ENCODE measurements around the gene COL5A2.

The COL5A2 gene

DNA sequence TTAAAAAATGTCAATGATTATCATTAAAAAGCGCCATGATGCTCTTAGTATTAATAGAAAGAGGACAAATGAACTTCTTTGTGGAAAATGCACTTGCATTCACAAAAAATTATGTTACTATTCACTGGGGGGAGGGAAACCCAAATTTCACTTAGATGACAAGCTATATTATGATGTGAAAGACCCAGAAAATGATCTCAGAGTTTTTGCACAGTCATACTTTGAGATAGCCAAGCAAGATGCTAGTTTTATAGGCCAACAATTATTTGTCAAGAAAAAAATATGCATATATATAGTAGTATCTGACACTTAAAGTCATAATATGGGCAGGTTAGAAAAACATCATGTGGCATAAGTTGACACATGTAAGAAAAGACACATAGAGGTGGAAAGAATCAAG is 31.6 kb downstream of the COL5A2 start:
- no peak overlapping the region for H3K4me3 ChIP-seq (ENCODE audit: low read depth, low read length)

DNA sequence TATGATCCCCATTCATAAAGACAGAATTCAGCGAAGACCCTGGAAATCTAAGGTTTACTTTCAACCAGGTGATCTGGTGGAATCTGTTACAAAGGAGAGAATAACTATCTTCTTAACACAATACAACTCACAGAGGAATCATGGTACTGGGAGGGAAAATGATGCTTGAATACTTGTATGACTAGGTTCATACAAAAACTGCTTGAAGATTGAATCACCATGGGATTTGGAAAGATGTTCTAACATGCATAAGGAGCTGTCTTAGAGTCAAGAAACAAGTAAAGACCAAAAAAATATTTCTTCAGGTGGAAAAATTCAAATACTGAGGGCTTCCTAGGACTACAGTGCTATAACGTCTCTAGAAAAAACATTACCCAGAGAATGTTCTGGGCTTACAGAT is 32.2 kb downstream of the COL5A2 start:
- H3K4me3 ChIP-seq (ENCODE audit: low read depth, low read length) = no peak overlapping the region

DNA sequence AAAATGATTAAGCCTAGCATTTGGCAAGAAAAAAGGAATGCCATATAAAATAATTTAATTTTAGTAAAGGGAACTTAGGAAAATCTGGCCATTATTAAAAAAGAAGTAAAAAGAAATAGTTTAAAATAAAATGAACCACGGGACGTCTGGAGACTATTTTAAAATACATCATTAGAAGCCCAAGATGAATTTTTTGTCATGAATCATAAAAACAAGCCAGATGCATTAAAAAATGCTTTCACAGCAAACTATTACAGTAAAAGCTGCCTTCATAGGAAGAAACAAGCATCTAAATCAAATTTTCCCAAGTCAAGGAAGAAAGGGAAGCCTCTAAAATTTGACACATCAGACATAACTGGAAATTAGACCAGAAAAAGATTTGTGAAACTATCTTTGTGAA is 33.0 kb downstream of the COL5A2 start:
- no peak overlapping the region for H3K4me3 ChIP-seq (ENCODE audit: low read depth, low read length)

DNA sequence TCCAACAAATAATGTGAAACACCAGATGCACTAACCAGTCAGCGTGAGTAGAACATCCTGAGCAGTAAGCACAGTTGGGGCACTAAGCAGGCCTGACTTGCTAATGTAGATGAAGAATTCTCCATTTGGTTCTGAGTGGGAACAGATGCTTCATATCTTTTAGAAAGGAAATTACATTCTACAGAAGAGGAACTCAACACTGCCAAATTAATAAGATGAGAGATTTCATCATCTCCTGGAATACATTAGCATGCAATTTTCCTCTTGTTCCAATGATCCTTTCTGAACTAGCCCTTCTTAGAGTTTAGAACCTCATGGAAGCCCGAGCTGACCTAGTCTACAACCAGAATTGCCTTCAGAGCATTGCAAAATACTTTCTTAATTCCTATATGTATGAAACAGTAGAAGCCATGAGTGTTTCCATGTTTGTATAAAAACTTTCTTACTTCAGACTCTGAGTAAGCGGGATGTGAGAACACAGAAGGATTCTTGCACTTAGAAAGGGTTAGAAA is 34.8 kb downstream of the COL5A2 start:
- H3K4me3 ChIP-seq (ENCODE audit: low read depth, low read length) = no peak overlapping the region

DNA sequence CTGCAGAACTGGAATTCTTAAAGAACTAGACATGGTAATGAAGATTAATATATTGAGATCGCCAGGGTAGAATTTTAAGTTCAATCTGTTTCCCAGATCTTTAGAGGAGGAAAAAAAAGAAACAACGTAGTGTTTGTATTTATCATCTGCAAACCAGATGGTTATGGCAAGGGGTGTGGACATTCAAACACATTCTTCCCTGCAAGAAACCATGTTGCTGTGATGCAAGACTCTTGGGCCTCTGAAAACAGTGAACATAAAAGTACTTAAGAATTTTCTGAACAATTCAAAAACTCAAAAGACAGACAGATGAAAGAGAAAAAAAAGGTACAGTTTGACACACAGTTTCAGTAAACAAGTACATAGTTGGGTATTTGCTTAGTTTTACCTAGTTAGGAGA is 35.6 kb downstream of the COL5A2 start:
- no peak overlapping the region for H3K4me3 ChIP-seq (ENCODE audit: low read depth, low read length)

DNA sequence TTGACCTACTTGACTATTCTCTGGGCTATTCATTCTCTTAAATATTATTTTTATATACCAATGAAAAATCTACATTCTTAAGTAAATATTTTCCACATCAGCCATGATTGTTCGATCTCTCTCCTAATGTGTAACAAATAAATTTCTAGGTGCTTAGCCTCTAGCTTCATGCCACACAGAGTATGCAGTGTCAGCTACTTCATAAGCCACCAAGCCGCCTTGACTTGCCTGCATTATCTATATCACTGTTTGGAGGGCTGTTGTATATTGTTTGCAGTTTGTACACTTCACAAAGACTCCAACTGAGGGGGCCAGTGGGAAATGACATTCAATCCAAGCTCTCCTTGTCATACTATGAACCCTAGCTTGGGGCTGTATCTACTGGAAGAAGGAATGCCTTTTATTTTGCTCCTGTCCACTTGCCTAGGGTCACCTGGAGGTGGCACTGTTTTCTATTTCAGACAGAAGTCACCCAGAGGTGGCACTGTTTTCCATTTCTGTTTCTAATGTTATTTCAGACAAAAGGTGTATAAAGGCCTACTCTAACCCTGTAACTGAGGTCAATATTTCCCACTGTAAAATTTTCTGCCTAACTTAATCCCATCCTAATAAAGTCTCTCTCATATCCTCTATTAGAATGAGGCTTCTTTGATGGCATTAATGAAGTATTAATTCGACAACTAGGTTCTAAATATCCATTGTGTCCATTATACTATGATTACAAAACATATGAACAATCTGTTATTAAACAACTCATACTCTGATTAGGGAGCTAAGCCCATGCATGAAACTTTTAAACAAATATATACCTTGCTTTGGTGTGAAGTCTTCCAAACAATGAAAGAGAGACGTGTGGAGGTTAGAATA is 36.4 kb downstream of the COL5A2 start:
- H3K4me3 ChIP-seq (ENCODE audit: low read depth, low read length) = no peak overlapping the region

DNA sequence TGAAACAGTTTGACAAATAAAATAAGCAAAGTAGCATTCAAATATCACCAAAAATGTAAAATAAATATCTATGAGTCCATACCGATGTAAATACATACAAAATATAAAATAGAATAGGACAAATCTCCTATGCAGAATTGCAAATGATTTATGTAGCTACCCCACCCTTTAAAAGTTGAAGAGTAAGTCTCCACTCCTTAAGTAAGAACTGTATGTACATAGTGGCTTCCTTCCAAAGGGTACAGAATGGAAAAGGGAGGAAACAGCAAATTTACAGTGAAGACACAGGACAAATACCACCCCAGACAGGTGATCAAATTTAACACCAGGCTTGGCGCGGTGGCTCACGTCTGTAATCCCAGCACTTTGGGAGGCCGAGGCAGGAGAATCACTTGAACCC is 40.8 kb downstream of the COL5A2 start:
- H3K4me3 ChIP-seq (ENCODE audit: low read depth, low read length) = no peak overlapping the region

DNA sequence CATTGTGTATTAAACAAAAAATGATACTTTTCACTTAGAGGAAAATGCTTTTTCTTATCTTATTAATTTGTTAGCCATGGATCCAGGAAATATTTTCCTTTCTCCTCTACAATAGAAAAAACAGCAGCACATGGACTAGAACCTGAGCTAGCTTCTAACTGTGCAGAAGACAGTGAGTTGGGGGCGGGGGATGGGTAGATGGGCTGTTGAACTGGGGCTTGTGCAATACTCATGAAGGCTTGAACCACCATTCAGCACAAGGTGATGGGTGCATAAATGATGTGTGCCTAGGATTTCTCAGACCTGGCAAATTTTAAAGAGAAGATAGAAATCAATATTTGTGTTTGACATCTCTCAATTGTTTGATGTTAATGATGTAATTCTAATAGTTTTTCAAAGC is 42.0 kb downstream of the COL5A2 start:
- H3K4me3 ChIP-seq (ENCODE audit: low read depth, low read length) = no peak overlapping the region

DNA sequence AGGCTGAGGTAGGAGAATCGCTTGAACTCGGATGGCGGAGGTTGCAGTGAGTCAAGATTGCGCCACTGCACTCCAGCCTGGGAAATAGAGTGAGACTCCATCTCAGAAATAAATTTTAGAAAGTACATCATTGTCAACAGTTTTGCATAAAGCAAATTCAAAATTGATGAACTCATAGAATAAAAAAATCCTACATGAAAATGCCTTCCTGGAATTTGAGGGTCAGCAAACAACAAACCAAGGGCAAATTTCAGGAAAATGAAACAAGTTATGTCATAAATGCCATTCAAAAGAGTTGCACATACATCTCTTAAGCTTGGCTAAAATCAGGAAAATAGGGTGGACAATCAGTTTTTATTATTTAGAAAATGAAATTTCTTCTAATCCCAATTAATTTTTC is 45.1 kb downstream of the COL5A2 start:
- H3K4me3 ChIP-seq (ENCODE audit: low read depth, low read length) = no peak overlapping the region

DNA sequence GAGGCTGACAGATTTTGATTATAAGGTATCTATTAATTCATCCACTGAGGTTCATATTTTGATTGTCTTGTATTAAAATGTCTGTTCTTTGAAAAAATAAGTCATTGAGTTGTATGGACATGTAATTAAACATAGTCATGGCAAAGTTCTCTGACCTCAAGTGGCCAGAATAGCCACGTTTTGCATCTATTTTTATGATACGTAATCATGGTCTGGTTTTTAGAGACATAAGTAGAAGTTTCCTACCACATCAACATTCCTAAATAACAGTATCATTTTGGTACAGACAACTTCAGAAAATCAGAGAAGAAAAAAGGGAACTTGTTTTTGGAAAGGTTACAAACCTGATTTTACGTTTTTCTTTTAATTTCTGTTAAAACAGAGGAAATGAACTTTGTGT is 47.6 kb downstream of the COL5A2 start:
- no peak overlapping the region for H3K4me3 ChIP-seq (ENCODE audit: low read depth, low read length)

DNA sequence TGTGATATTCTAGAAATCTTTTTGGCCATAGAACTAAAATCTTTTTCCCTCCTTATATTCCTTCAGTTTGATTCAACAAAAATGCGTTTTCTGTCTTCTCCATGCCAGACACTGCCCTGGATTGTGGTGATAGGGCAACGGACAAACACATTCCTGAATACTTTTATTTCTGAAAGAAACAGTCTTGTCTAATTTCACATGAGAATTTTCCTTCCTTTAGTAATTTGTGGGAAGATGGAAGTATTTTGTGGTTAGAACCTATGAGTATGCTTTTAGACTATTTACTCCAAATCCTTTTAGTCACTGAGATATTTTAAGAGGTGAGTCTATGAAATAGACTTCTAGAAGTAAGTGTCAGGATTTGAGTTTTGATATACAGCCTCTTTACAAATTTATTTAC is 49.6 kb downstream of the COL5A2 start:
- H3K4me3 ChIP-seq (ENCODE audit: low read depth, low read length) = no peak overlapping the region

DNA sequence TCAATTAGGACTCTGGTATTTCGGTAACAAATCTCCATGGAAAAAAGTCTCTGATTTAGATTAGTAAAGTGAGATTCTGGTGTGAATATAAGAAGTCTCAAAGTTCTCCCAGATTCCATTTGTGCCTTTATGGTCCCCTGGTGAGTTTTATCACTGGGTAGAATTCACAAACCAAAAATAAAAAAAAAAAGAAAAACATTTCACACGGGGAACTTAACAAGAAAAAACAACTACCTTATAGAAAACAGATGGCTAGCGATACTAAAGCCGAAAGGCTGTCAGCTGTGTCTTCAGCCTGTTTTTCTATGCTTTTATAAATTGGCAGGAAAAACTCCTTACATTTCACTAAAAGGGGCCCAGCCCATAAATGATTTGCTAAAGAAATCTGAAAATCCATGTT is 50.6 kb downstream of the COL5A2 start:
- H3K4me3 ChIP-seq (ENCODE audit: low read depth, low read length) = no peak overlapping the region

DNA sequence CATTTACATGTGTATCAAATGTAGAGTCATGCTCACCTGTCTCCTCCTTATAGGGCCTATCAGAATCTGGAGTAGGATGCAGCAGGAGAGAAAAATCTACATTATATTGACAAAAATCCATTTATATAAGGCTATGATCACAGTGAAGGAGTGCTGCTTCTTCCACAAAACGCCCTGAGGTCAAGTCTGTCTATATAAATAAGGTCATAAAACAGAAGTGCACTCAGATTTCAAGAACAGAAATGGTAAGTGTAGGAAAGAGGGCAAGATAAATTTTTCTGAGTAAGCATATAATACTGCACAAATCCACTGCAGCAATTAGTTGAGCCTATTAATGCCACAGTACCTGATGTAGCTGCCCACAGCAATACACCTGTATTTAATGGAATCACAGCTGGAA is 51.8 kb downstream of the COL5A2 start:
- H3K4me3 ChIP-seq (ENCODE audit: low read depth, low read length) = no peak overlapping the region

DNA sequence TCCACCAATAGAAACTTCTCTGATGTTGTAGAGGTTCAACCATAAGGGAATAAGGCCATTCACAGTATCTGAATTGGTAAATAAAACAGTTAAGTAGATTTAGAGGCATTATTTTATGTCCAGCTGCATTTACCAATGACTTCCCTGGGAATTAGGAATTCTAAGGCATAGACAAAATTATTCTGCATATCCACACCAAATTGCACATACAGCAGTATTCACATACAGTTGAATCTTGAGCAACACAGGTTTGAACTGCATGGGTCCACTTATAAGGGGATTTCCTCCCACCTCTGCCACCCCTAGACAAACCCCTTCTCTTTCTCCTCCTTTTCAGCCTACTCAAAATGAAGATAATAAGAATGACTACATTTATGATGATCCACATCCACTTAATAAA is 54.4 kb downstream of the COL5A2 start:
- H3K4me3 ChIP-seq (ENCODE audit: low read depth, low read length) = no peak overlapping the region

DNA sequence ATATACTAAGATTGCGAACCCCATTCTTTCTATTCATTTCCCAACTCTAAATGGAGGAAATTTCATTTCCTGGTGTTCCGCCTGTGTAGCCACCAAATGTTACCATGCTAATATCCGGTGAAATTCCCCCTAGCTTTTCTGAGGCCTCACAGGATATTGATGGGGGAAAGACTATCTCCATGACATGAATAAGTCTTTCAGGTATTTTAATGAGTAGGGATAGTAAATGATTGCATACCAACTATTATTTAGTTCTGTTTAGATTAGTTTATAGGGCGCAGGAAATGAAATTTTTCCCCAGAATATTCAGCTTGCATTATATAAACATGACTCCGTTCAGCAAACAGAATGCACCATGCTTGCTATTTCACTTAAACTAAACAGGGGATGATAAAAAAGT is 55.4 kb downstream of the COL5A2 start:
- H3K4me3 ChIP-seq (ENCODE audit: low read depth, low read length) = no peak overlapping the region

DNA sequence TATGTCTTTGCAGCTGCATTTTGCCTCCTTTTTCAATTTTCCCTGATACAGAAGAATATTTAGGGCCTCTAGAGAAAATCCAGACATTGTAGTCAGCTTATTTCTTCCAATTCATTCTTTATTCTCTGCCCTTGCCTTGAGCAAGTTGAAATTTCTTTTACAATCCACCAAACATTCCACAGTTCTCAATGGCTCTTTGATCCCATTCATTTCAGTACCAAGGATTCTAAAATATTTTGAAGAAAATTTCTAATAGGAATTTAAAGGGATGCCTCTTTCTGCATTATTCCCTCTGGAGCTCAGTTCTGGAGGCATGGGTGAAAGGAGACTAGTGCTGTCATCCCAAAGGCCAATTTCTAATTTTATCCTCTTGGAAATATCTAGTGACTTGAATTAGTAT is 61.2 kb downstream of the COL5A2 start:
- no peak overlapping the region for H3K4me3 ChIP-seq (ENCODE audit: low read depth, low read length)

DNA sequence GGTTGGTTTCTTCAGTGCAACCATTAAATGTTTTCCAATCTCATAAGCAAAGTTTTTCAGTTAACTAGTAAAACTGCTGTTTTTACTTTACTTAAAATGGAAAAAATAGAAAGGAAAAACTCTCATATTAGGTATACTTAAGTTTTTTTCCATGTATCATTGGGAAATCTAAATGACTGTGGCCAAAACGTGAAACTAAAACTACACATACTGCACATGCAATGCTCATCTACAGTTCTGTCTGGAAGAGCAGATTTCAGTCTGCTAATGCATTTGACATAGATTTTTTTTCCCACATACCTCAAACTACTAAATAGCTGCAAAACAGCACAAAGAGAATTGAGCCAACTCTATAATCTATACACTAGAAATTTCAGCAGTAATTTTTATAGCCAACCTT is 62.6 kb downstream of the COL5A2 start:
- H3K4me3 ChIP-seq (ENCODE audit: low read depth, low read length) = no peak overlapping the region

DNA sequence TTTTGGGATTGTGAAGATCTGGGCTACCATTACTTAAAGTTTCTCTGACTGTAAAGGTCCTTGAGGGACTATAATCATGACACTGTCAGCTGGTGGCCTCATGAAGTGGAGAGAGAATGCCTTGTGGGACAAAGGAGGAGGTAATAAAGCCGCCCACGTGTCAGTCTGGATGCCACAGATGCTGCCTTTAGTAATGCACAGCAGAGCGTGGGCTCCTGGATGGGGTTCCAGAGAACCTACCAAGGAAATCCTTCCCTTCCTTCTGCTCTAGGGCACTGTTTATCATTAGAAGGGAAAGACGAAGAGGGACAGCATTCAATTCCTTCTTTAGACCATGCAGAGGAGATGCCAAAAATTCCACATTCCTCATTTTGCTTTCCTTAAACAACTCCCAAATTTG is 63.5 kb downstream of the COL5A2 start:
- H3K4me3 ChIP-seq (ENCODE audit: low read depth, low read length) = no peak overlapping the region

DNA sequence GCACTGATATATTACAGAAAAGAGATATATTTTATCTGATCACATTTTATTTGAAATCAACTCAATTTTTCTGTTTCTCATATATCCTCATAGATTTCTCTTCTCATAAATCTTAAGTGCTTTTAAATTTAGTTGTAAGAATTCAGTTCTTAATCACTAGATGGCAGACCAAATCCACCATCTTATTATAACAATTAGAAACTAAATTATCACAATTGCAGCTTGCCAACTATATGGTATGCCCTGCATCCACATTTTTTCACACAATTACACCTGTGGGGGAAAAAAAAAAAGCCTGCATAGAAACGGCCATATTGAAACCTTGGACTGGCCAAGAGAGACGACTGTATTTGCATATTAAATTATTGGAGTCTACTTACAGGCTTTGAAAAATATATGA is 64.4 kb downstream of the COL5A2 start:
- no peak overlapping the region for H3K4me3 ChIP-seq (ENCODE audit: low read depth, low read length)

DNA sequence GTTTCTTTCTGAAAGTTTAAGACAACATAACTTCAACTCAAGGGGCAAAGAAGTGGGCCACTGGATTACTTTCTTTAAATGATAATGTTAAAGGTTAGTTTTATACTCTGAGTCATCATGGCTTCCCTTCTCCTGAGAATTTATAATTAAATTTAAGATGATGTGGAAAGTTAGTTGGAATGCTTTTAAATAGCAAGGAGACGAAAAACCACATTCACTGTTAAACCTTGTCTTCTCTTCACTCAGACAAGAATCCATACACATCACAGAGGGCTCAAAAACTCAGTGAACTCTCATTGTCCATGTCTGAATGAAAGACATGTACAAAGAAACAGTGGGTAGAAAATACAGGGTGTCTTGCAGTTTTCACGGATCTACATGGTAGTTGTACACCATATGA is 65.6 kb downstream of the COL5A2 start:
- no peak overlapping the region for H3K4me3 ChIP-seq (ENCODE audit: low read depth, low read length)

DNA sequence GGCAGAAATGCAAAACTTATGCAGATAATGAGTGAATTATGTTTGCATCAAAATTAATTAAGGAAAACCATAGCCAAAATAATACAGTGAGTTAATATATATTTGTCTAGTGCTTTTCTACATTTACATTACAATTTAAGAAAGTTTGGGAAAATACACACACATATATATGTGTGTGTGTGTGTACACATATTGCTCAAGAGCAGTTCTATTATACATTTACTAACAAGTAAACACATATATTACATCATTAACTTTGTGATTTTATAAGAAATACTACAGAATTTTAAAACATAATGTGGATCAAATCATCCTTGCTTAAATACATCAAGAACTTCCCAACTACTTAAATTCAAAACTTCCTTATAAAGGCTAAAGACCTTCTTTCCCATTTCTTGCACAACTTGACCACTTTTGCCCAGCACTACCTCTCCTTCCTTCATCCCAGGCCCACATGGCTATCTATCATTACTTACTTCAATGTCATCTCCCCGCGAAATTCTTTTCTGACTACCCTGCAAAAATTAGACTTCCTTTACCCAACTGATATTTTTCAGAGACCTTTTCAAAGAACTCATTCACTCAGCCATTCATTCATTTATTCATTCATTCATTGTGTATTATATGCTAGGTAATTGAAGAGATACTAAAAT is 68.4 kb downstream of the COL5A2 start:
- H3K4me3 ChIP-seq (ENCODE audit: low read depth, low read length) = no peak overlapping the region

DNA sequence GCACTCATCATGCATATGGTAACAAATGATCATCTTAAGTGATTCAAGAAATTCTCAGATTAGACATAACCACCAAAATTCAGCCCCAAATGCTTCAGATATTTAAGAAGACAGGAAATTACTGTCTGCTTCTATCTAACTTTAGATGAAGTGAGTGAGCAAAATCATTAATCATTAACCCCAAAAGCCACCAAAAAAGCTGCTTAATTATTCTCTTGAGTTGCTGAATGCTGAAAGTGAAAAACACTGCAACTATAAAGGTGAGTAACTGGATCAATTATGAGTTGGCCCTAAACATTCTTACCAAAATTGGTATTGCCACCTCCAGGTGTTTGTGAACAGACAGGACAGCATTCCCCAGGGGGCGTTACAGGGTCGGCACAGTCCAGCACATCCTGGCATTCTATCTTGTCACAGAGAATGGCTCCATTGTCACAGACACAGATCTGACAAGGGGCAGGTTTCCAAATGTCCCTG is 69.6 kb downstream of the COL5A2 start:
- no peak overlapping the region for H3K4me3 ChIP-seq (ENCODE audit: low read depth, low read length)
